SK-N-SH treated with all-trans-retinoic acid at 6 μM for 48 hours (cell line): ENCODE measurements around the gene GSN.

ENCODE experiments used
- ATAC-seq: fragments of 200-7000 bp; cut with Tn5 transposase; 3 replicates; pipeline ENCODE4 v1.9.1; 2020; ENCODE audit warnings: mild to moderate bottlenecking, moderate library complexity
- ARNTL ChIP-seq: fragments of 450-650 bp; formaldehyde crosslinking; IDR thresholded peaks from 2 replicates; pipeline ENCODE4 v1.5.0; 2020; ENCODE audit warnings: low read depth, mild to moderate bottlenecking, moderate library complexity, borderline replicate concordance
- BACH2 ChIP-seq: fragments of 250-450 bp; sonication (Bioruptor Pico); IDR thresholded peaks from 2 replicates; pipeline ENCODE4 v1.9.0; 2021; ENCODE audit warnings: mild to moderate bottlenecking, borderline replicate concordance
- CSDC2 ChIP-seq: fragments of 250-450 bp; sonication (Bioruptor Pico); IDR thresholded peaks from 2 replicates; pipeline ENCODE4 v1.5.0; 2020; ENCODE audit warnings: mild to moderate bottlenecking, moderate library complexity
- ISL1 ChIP-seq: fragments of 250-450 bp; sonication (Bioruptor Pico); IDR thresholded peaks from 2 replicates; pipeline ENCODE4 v2.1.2; 2022; ENCODE audit warnings: mild to moderate bottlenecking, moderate library complexity
- OSR1 ChIP-seq: fragments of 250-450 bp; sonication (Bioruptor Pico); IDR thresholded peaks from 2 replicates; pipeline ENCODE4 v1.8.0; 2022; ENCODE audit warnings: moderate library complexity, mild to moderate bottlenecking, inconsistent platforms
- PPARA ChIP-seq: fragments of 250-450 bp; sonication (Bioruptor Pico); IDR thresholded peaks from 2 replicates; pipeline ENCODE4 v1.5.0; 2020; ENCODE audit warnings: mild to moderate bottlenecking, borderline replicate concordance
- RARB ChIP-seq: fragments of 250-450 bp; sonication (Bioruptor Pico); IDR thresholded peaks from 2 replicates; pipeline ENCODE4 v1.8.0; 2021; ENCODE audit warnings: mild to moderate bottlenecking, moderate library complexity
- SNAI2 ChIP-seq: fragments of 250-450 bp; sonication (Bioruptor Pico); IDR thresholded peaks from 2 replicates; pipeline ENCODE4 v1.5.0; 2020; ENCODE audit warnings: mild to moderate bottlenecking, moderate library complexity
- TCF4 ChIP-seq: fragments of 250-450 bp; sonication (Bioruptor Pico); IDR thresholded peaks from 2 replicates; pipeline ENCODE4 v1.8.0; 2021; ENCODE audit warnings: mild to moderate bottlenecking, moderate library complexity, borderline replicate concordance
- ZFP30 ChIP-seq: fragments of 450-650 bp; formaldehyde crosslinking; IDR thresholded peaks from 2 replicates; pipeline ENCODE4 v1.5.0; 2022; ENCODE audit warnings: mild to moderate bottlenecking, moderate library complexity
- ZNF565 ChIP-seq: fragments of 450-650 bp; formaldehyde crosslinking; conservative IDR thresholded peaks from 2 replicates; pipeline ENCODE4 v1.5.0; 2020; ENCODE audit warnings: low read depth, mild to moderate bottlenecking, moderate library complexity
- ZNF70 ChIP-seq: fragments of 450-650 bp; formaldehyde crosslinking; IDR thresholded peaks from 2 replicates; pipeline ENCODE4 v1.5.0; 2020; ENCODE audit warnings: mild to moderate bottlenecking, moderate library complexity
- ZNF8 ChIP-seq: fragments of 450-650 bp; formaldehyde crosslinking; IDR thresholded peaks from 2 replicates; pipeline ENCODE4 v1.5.0; 2020; ENCODE audit warnings: mild to moderate bottlenecking, moderate library complexity
- TF ChIP-seq, protein P1 (sequence below): fragments of 250-450 bp; sonication (Bioruptor Pico); IDR thresholded peaks from 2 replicates; pipeline ENCODE4 v1.5.1; 2021; ENCODE audit warnings: mild to moderate bottlenecking, moderate library complexity
- TF ChIP-seq, protein P2 (sequence below): fragments of 250-450 bp; sonication (Bioruptor Pico); IDR thresholded peaks from 2 replicates; pipeline ENCODE4 v1.8.0; 2021; ENCODE audit warnings: low read depth, mild to moderate bottlenecking, moderate library complexity, borderline replicate concordance
- TF ChIP-seq, protein P3 (sequence below): fragments of 250-450 bp; sonication (Bioruptor Pico); IDR thresholded peaks from 2 replicates; pipeline ENCODE4 v1.8.0; 2020; ENCODE audit warnings: mild to moderate bottlenecking, moderate library complexity, borderline replicate concordance
- TF ChIP-seq, protein P4 (sequence below): fragments of 250-450 bp; sonication (Bioruptor Pico); IDR thresholded peaks from 2 replicates; pipeline ENCODE4 v1.5.1; 2020; ENCODE audit warnings: low read depth, mild to moderate bottlenecking, moderate library complexity
- TF ChIP-seq, protein P5 (sequence below): fragments of 250-450 bp; sonication (Bioruptor Pico); IDR thresholded peaks from 2 replicates; pipeline ENCODE4 v1.5.0; 2020; ENCODE audit warnings: mild to moderate bottlenecking, moderate library complexity

Gene GSN

DNA sequence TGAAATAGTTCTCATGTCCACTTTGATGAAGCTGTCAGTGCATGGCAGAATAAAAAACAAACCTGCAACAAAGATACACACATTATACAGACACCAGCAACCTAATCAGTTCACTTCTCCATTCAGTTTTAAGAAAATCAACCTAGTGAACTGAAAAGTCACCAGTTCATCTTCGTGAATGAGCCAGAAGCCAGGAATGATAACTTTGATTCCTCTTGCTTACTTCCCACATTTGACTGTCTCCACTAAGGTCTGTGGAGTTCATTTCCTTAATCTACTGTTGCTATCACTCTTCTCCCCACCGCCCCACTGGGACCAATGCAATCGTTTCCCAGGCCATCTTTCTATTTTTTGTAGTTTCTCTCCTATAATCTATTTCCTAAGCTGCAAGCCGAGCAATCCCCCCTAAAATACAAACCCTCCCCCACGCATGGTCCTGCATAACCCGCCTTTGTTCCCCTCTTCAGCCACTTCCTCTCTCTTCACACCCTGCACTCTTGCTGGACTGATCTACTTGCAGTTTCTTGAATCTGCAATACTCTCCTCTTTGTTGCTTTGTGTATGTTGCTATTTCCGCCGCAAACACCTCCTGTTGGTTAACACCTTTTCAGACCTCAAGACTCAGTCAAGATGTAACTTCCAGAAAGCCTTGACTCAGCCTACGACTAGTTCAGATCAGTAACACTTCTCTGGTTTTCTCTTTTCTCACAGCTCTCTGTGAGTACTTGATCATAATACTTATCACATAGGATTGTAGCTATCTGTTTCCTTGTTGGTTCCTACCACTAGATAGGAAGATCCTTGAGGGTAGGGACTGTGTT lies 85.5 kb downstream of the GSN start:
- no peak for ATAC-seq
- TF ChIP-seq CSDC2 (CRISPR knock-in tag) (no peak), ARNTL (CRISPR knock-in tag) (no peak), PPARA (CRISPR knock-in tag) (no peak)

DNA sequence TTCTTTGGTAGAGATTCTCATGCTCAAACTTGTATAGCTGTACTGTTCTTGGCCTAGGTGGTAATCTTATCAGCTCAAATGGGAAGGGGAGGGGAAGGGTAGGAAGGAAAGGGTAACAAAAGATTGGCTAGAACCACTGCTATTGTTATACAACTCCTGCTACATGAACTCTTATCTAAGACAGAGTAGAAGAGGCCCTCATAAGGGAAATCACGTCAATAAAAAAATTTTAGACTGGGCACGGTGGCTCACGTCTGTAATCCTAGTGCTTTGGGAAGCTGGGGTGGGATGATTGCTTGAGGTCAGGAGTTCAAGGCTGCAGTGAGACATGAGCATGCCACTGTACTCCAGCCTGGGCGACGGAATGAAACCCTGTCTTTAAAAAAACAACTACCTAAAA lies 86.2 kb downstream of the GSN start:
- no peak for ATAC-seq
- no peak for TF ChIP-seq ZNF70 (CRISPR knock-in tag)
- no peak for TF ChIP-seq ZNF8 (CRISPR knock-in tag)
- TF ChIP-seq OSR1 (CRISPR knock-in tag) = no peak
- TF ChIP-seq CSDC2 (CRISPR knock-in tag) = no peak
- TF ChIP-seq, protein P1, sequence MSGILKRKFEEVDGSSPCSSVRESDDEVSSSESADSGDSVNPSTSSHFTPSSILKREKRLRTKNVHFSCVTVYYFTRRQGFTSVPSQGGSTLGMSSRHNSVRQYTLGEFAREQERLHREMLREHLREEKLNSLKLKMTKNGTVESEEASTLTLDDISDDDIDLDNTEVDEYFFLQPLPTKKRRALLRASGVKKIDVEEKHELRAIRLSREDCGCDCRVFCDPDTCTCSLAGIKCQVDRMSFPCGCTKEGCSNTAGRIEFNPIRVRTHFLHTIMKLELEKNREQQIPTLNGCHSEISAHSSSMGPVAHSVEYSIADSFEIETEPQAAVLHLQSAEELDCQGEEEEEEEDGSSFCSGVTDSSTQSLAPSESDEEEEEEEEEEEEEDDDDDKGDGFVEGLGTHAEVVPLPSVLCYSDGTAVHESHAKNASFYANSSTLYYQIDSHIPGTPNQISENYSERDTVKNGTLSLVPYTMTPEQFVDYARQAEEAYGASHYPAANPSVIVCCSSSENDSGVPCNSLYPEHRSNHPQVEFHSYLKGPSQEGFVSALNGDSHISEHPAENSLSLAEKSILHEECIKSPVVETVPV (CRISPR knock-in tag) = no peak
- TF ChIP-seq BACH2 (CRISPR knock-in tag) = no peak
- TF ChIP-seq ZNF565 (CRISPR knock-in tag) = no peak
- no peak for TF ChIP-seq ZFP30 (CRISPR knock-in tag)
- TF ChIP-seq, protein P2, sequence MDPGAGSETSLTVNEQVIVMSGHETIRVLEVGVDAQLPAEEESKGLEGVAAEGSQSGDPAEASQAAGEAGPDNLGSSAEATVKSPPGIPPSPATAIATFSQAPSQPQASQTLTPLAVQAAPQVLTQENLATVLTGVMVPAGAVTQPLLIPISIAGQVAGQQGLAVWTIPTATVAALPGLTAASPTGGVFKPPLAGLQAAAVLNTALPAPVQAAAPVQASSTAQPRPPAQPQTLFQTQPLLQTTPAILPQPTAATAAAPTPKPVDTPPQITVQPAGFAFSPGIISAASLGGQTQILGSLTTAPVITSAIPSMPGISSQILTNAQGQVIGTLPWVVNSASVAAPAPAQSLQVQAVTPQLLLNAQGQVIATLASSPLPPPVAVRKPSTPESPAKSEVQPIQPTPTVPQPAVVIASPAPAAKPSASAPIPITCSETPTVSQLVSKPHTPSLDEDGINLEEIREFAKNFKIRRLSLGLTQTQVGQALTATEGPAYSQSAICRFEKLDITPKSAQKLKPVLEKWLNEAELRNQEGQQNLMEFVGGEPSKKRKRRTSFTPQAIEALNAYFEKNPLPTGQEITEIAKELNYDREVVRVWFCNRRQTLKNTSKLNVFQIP = no peak
- TF ChIP-seq, all 23 proteins: peak for 0

DNA sequence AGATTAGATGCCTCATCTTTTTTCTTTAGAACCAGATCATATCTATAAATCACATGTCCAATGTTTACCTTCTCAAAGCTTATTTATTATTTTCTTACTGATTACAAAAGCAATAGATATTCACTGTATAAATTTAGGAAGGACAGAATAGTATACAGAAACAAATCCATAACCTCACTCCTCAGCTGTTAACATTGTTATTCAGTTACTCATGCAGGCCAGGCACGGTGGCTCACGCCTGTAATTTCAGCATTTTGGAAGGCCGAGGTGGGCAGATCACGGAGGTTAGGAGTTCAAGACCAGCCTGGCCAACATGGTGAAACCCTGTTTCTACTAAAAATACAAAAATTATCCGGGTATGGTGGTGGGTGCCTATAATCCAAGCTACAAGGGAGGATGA lies 86.8 kb downstream of the GSN start:
- TF ChIP-seq, protein P1 (CRISPR knock-in tag) = no peak
- TF ChIP-seq, protein P3, sequence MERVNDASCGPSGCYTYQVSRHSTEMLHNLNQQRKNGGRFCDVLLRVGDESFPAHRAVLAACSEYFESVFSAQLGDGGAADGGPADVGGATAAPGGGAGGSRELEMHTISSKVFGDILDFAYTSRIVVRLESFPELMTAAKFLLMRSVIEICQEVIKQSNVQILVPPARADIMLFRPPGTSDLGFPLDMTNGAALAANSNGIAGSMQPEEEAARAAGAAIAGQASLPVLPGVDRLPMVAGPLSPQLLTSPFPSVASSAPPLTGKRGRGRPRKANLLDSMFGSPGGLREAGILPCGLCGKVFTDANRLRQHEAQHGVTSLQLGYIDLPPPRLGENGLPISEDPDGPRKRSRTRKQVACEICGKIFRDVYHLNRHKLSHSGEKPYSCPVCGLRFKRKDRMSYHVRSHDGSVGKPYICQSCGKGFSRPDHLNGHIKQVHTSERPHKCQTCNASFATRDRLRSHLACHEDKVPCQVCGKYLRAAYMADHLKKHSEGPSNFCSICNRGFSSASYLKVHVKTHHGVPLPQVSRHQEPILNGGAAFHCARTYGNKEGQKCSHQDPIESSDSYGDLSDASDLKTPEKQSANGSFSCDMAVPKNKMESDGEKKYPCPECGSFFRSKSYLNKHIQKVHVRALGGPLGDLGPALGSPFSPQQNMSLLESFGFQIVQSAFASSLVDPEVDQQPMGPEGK (CRISPR knock-in tag) = no peak
- TF ChIP-seq, protein P4, sequence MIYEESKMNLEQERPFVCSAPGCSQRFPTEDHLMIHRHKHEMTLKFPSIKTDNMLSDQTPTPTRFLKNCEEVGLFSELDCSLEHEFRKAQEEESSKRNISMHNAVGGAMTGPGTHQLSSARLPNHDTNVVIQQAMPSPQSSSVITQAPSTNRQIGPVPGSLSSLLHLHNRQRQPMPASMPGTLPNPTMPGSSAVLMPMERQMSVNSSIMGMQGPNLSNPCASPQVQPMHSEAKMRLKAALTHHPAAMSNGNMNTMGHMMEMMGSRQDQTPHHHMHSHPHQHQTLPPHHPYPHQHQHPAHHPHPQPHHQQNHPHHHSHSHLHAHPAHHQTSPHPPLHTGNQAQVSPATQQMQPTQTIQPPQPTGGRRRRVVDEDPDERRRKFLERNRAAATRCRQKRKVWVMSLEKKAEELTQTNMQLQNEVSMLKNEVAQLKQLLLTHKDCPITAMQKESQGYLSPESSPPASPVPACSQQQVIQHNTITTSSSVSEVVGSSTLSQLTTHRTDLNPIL = no peak
- TF ChIP-seq CSDC2 (CRISPR knock-in tag) (no peak), RARB (CRISPR knock-in tag) (no peak), ISL1 (no peak)
- TF ChIP-seq, protein P5, sequence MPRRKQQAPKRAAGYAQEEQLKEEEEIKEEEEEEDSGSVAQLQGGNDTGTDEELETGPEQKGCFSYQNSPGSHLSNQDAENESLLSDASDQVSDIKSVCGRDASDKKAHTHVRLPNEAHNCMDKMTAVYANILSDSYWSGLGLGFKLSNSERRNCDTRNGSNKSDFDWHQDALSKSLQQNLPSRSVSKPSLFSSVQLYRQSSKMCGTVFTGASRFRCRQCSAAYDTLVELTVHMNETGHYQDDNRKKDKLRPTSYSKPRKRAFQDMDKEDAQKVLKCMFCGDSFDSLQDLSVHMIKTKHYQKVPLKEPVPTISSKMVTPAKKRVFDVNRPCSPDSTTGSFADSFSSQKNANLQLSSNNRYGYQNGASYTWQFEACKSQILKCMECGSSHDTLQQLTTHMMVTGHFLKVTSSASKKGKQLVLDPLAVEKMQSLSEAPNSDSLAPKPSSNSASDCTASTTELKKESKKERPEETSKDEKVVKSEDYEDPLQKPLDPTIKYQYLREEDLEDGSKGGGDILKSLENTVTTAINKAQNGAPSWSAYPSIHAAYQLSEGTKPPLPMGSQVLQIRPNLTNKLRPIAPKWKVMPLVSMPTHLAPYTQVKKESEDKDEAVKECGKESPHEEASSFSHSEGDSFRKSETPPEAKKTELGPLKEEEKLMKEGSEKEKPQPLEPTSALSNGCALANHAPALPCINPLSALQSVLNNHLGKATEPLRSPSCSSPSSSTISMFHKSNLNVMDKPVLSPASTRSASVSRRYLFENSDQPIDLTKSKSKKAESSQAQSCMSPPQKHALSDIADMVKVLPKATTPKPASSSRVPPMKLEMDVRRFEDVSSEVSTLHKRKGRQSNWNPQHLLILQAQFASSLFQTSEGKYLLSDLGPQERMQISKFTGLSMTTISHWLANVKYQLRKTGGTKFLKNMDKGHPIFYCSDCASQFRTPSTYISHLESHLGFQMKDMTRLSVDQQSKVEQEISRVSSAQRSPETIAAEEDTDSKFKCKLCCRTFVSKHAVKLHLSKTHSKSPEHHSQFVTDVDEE (CRISPR knock-in tag) = no peak
- ATAC-seq = no peak

DNA sequence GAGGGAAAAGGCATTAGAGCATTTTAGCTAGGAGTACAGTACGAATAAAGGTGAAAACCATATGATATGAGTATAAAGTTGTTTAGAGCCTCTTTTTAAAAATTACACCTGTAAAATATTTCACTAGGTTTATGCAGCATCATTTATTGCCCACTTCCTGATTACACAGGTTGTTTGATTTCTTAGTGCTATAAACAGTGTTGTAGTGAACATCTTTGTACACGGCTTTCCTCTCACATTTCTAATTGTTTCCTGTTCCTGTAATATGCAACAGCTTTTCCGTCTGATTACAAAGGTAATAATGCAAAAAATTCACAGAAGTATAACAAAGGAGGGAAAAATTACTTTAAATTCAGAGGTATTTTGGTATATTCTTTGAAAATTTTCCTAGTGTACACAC lies 89.0 kb downstream of the GSN start:
- no peak for ATAC-seq
- TF ChIP-seq TCF4 (CRISPR knock-in tag) (no peak), BACH2 (CRISPR knock-in tag) (no peak), SNAI2 (CRISPR knock-in tag) (no peak), CSDC2 (CRISPR knock-in tag) (no peak)
- TF ChIP-seq, protein P1 (CRISPR knock-in tag) = no peak
- TF ChIP-seq, protein P5 (CRISPR knock-in tag) = no peak
